Measurements from ENCODE around the gene TRPM5.

Gene TRPM5

DNA sequence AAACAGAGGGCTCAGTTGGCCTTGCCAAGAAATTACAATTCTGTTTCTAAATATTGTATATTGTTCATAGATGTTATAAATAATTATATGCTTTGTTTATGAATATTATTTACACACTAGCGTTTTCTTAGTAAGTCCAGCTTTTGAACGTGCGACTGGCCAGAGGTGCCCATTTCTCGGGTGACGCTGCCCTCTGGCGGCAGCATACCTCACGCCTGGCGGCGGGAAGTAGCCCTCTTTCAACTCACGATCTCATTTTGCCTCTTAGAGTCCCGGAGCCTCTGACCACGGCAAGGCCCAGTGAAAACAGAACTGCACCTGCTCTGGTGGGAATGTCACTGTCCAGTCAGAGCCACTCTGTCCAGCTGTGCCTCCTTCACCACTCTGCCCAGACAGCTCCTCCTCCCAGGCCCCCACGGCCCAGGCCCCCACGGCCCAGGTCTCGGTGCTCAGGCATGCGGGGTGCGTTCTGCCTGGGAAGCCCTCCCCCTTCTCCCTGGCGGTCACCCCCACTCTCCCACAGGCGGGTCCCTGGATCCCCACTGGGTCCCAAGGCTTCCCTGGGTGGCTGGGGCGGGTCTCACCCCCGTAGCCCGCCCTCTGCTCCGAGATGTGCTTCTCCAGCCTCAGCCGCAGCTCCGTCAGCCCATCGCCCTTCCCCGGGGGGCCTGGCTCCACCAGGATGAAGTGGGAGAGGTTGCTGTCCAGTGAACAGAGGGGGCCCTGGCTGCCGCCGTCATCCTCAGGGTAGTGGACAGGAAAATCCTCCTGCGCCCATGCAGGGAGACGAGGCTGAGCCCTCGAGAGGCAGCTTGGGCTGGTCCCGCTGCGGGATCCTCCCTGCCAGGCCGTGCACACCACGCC lies 24.4 kb downstream of the TRPM5 start:
- DNase-seq = peak; percentile 69

DNA sequence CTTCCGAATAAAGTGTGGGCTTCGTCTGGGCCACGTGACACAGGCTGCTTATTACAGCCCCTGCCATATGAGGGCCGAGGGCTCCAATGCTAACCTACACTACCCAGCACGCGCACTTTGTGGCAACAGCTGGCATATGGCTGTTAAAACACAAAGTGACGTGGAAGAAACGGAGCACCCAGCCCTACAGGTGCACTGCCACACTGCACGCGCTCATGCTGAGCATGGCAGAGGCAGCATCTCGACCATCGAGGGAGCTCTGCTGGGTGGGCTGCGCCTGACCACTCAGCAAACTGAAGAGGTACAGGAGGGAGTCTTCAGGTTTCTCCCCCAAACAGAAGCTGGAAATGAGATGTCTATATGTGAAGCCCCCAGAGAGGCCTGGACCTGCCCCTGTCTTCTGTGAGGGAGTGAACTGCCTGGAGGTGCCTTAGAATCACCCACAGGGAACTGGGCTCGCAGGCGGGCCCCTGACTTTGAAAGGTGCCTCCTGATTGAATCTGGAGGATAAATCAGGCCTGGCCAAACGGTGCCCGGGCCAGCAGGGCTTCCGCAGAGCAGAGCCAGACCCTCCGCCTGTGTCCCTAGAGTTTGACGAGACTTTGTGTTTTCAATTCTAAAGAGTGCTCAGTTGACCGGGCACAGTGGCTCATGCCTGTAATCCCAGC lies 25.5 kb downstream of the TRPM5 start:
- DNase-seq = no peak

- no peak for DNase-seq
Observed at GRCh38 chr11:2417856-2418692, 26.2 kb downstream of the TRPM5 start.

GRCh38 chr11:2416765-2417164 lies 27.5 kb downstream of the TRPM5 start:
- DNase-seq = no peak

DNA sequence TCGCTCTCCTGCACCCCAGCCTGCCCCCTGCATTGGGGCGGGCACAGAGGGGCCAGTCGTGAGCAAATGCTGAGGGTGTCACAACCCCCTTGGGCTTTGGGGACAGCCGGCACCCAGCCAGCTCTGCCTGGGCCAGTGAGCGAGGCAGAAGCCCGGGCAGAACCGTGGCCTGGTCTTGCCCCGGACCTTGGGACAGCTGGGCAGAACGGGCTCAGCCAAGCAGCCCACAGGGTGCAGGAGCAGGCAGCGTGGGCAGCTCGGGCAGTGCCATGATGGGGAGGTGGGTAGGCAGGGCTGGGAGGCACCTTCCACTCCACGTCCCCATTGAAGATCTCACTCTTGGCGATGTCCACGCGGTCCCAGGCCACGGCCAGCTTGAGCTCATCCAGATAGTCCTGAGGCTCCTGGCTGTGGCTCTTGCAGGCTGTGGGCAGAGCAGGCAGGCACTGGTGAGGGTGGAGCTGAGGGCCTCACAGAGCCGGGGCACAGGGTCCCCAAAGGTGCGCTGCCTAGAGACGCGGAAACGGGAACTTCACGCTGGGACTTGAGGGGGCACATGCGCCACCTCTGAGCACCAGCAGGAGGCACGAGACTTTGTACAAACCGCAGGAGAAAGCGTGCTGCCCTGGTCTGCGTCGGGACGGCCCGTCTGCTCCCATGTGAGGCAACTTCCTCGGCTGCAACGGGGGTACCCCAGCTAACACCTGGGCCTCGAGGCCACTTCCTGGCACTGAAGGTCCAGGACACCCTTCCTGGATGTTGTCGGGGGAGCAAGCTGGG lies 28.5 kb downstream of the TRPM5 start:
- DNase-seq = no peak

DNA sequence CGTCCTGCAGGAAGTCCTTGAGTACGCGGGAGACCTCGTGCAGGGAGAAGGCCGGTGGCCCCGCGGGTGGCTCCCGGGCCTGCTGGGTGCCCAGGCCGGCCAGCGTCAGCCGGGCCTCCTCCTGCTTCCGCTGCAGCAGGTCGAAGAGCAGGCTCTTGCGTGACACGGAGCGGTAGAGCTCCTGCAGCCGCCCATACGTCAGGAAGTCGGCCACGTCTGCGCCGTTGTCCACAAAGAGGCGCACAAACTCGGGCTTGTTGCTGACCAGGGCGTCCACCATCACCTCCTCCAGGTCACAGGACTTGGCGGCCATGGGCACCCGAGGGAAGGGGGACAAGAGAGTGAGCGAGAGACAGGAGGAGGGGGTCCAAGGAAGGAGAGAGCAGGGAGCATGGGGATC lies 29.1 kb downstream of the TRPM5 start:
- DNase-seq = no peak

GRCh38 chr11:2414616-2415015 lies 29.7 kb downstream of the TRPM5 start:
- no peak for DNase-seq

GRCh38 chr11:2413742-2414579 lies 30.4 kb downstream of the TRPM5 start:
- no peak for DNase-seq

GRCh38 chr11:2412323-2412722 lies 32.0 kb downstream of the TRPM5 start:
- DNase-seq = no peak

DNA sequence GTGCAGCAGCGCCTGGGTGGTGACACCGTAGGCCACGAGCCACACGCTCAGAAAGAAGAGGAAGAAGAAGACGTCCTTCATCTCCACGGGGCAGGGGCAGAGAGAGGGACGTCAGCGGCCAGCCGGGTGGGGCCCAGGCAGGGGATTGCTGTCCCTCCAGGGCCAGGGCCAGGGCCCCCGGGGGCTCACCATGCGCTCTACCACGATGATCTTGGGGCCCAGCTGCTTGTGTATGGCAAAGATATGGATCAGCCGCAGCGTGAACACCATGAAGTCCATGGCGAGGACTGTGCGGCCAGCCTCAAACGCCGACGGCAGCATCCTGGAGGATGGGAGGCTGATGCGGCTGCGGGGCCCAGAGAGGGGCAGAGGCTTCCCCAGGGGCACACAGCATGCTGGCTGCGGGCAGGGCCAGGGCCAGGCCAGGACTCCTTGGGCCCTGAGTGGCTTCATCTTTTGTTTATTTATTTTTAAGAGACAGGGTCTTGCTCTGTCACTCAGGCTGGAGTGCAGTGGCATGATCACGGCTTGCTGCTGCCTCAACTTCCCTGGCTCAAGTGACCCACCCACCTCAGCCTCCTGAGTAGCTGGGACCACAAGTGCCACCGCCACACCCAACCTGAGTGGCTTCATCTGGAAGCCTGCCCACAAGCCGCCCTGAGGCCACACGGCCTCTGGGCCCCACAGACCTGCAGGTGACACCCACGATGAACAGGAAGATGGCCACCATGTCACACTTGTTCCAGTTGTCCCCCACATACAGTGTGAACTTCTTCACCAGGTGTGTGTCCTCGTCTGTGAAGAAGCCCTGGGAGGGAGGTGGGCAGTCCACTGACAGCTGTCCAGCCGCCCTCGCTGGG lies 32.6 kb downstream of the TRPM5 start:
- no peak for DNase-seq

DNA sequence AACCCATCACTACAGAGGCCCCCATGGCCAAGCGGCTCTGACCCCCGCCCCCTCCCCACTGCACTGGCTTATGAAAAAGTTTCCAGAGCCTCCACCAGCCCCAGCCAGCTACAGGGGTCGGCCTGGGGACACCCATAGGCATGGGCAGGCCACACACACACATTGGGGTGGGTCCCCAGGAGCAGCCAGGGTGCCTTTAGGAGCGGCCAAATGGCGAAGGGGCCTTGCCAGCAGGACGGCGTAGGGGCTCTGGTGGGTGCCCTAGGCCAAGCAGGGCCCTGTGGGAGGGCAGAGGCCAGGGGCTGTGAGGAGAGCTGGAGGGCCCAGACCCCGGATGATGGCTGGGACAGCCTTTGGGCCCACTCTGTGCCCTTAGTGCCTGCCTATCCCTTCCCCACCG lies 33.7 kb downstream of the TRPM5 start:
- DNase-seq = no peak

- DNase-seq = no peak
Observed at GRCh38 chr11:2409611-2410468, 34.5 kb downstream of the TRPM5 start.

DNA sequence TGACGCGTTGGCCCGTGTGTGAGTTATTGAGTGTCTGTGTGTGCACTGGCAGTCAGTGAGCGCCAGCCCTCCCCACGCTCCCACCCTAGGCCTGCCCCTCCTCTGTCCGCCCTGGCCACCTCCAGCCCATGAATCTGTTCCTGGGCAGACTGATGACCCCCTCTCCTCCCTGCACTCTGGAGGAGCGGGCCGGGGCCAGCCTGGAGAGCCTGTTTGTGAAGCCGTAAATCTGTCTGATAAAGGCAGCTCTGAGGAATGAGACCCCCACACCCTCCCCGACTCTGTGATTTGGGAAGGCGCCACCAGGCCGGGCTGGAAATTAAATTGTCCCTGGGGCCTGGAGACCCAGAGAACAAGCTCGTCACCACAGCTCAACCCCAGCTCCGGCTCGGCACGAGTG lies 35.2 kb downstream of the TRPM5 start:
- DNase-seq = no peak

DNA sequence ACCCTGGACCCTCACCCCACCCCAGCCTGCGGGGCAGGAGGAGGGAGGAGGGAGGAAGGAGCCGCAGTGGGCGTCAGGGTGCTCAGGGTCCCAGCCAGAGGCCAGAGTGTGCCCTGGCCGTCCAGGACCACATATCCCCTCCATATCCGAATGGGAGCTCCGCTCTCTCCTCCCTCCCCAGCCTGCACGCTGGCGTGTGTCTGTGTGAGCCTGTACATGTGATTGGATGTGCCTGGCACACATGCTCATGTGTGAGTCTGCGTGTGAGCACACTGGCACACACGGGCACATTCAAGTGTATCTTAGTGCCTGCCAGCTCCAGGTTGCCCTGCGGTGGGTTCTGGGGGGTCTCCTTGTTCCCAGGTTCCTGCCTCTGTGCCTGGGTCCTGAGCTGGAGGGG lies 35.6 kb downstream of the TRPM5 start:
- no peak for DNase-seq

DNA sequence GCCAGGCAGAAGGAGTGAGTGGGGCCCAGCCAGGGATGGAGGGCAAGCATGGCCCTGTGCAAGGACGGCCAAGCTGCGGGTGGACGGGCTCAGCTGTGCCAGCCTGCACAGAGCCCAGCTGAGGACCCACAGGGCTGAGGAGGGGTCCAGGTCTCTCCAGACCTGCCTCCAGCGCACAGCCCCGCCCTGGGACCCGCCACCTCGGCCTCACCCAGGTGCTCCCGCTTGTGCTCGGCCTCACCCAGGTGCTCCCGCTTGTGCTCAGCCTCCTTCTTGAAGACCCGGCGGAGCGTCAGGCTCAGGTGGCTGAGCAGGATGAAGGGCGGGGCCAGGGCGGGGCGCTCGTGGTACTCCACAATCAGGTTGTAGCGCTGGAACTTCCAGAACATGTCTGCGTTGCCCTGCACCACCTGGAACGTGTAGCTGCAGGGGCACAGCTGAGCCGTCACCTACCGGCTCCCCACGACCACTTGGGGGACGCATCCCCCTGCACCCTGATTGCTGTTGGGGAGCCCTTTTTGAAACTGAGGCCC lies 37.4 kb downstream of the TRPM5 start:
- no peak for DNase-seq

- no peak for DNase-seq
Observed at GRCh38 chr11:2406451-2406850, 37.9 kb downstream of the TRPM5 start.

DNA sequence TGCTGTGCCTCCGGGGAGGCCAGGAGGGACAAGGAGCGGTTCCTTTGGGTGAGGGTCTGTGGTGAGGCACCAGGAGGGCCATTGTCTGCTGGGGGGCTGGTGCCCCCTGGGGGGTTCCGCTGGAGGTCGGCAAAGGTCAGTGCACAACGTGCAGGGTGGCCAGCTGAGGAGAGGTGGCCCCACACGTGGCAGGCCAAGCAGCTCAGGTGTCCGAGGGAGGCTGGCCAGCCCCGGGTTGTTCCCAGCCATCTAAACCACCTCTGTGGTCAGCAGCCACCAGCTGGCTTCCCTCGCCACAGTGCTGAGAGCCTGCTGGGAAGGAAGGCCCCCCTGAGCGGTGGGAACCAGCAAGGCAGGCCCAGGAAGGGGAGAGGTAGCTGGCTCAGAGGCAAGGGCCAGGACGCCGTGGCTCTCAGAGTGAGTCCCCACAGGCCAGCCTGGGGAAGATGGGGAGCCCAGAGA lies 39.5 kb downstream of the TRPM5 start:
- no peak for DNase-seq

DNA sequence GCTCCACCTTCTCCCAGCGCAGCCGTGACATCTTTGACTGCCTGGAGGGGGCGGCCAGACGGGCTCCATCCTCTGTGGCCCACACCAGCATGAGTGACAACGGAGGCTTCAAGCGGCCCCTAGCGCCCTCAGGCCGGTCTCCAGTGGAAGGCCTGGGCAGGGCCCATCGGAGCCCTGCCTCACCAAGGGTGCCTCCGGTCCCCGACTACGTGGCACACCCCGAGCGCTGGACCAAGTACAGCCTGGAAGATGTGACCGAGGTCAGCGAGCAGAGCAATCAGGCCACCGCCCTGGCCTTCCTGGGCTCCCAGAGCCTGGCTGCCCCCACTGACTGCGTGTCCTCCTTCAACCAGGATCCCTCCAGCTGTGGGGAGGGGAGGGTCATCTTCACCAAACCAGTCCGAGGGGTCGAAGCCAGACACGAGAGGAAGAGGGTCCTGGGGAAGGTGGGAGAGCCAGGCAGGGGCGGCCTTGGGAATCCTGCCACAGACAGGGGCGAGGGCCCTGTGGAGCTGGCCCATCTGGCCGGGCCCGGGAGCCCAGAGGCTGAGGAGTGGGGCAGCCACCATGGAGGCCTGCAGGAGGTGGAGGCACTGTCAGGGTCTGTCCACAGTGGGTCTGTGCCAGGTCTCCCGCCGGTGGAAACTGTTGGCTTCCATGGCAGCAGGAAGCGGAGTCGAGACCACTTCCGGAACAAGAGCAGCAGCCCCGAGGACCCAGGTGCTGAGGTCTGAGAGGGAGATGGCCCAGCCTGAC lies 41.2 kb downstream of the TRPM5 start:
- DNase-seq = no peak

DNA sequence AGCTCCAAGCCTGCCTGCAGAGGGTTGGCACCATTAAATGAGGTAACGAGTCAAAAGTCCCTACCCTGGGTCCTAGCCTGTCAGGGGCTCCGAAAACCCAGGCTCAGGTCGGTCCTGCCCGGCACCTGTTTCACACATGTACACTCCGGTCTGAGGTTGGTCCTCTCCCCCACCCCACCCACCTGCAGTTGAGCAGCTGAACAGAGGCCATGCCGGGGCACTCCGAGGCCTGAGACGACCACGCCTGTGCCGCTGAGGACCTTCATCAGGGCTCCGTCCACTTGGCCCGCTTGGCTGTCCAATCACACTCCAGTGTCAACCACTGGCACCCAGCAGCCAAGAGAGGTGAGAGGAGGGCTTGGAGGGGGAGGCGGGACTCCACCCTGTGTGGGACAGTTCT lies 42.2 kb downstream of the TRPM5 start:
- no peak for DNase-seq

All from activated CD4-positive, CD25-positive, alpha-beta regulatory T cell treated with anti-CD3 and anti-CD28 coated beads, Interleukin-2, amount 50 U/mL, for 72 hours (primary cell).